ENCODE data around the gene RANBP17.

DNA sequence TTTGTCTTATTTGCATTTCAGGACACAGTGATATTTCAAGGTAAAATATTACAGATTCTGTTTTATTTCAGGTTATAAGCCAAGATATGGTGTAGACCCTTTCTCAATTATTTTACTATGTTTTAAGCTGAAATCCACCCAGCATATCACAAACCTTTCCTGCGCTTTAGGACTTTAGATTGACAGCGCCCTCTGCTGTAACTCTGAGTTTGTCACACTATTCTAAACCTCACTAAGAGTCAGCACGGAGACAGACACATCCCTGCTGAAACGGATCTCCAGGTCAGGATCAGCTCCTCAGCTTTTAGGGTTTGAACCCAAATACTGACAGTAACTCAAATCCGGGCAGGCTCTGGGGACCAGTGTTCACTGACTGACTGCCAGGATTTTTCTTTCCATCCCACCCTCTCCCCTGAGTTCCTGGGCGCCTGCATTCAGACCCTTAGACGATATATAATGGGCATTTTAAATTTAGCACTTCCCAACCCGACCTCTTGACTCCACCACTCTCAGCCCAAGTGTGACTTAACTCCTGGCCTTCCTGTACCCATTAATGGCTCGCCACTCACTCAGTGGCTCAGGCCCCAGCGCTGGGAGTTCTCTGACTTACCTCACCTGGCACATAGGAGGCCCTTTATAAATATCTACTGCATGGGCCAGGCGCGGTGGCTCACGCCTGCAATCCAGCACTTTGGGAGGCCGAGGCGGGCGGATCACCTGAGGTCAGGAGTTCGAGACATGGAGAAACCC, 480.7 kb downstream of the RANBP17 start:
- TF ChIP-seq, protein P1, sequence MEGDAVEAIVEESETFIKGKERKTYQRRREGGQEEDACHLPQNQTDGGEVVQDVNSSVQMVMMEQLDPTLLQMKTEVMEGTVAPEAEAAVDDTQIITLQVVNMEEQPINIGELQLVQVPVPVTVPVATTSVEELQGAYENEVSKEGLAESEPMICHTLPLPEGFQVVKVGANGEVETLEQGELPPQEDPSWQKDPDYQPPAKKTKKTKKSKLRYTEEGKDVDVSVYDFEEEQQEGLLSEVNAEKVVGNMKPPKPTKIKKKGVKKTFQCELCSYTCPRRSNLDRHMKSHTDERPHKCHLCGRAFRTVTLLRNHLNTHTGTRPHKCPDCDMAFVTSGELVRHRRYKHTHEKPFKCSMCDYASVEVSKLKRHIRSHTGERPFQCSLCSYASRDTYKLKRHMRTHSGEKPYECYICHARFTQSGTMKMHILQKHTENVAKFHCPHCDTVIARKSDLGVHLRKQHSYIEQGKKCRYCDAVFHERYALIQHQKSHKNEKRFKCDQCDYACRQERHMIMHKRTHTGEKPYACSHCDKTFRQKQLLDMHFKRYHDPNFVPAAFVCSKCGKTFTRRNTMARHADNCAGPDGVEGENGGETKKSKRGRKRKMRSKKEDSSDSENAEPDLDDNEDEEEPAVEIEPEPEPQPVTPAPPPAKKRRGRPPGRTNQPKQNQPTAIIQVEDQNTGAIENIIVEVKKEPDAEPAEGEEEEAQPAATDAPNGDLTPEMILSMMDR (IDR thresholded peaks at IDR 0.05; ENCODE audit: insufficient read depth, low read length): peak; percentile 56
- TF ChIP-seq REST (IDR thresholded peaks at IDR 0.05; ENCODE audit: insufficient replicate concordance, low read depth) (no peak), SPI1 (IDR thresholded peaks at IDR 0.05; ENCODE audit: borderline replicate concordance, low read depth) (no peak)

Data from HL-60 (cell line).